Activated naive CD8-positive, alpha-beta T cell (primary cell): ENCODE results near the gene TECPR1.

Experiments used
- H3K27ac Mint-ChIP-seq: one replicate; pipeline ENCODE4 v1.8.0; 2021; ENCODE audit warnings: mixed read lengths
- H3K27me3 Mint-ChIP-seq: one replicate; pipeline ENCODE4 v1.8.0; 2021; ENCODE audit warnings: mixed read lengths
- H3K36me3 Mint-ChIP-seq: one replicate; pipeline ENCODE4 v1.8.0; 2021; ENCODE audit warnings: mixed read lengths
- H3K4me1 Mint-ChIP-seq: one replicate; pipeline ENCODE4 v1.8.0; 2021; ENCODE audit warnings: low read depth, mixed read lengths
- H3K4me3 Mint-ChIP-seq: one replicate; pipeline ENCODE4 v1.8.0; 2021; ENCODE audit warnings: mild to moderate bottlenecking, mixed read lengths
- H3K9me3 Mint-ChIP-seq: one replicate; pipeline ENCODE4 v1.8.0; 2021; ENCODE audit warnings: low read depth, mixed read lengths

Gene TECPR1

DNA sequence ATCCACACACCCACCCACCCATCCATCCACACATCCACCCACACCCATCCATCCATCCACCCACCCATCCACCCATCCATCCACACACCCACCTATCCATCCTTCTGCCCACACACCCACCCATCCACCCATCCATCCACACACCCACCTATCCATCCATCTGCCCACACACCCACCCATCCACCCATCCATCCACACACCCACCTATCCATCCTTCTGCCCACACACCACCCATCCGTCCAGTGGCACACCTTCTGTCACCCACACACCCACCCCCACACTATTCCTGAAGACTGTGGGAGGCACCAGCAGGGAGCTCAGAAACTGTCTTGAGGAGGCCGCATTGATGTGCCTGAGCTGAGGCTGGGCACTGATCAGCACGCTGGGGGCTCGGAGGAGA is 9.1 kb downstream of the TECPR1 start:
- Mint-ChIP-seq H3K9me3 (no peaks in the 10 kb centered on the region), H3K4me3 (no peak overlapping the region), H3K4me1 (peaks cover 6% of the 10 kb centered on the region), H3K36me3 (no peaks in the 10 kb centered on the region), H3K27ac (no peak overlapping the region), H3K27me3 (no peaks in the 10 kb centered on the region)

- H3K4me3 Mint-ChIP-seq, result no peak overlapping the region
- H3K4me1 Mint-ChIP-seq, result peaks cover 3% of the 10 kb centered on the region
- no peaks in the 10 kb centered on the region for H3K27me3 Mint-ChIP-seq
- no peaks in the 10 kb centered on the region for H3K36me3 Mint-ChIP-seq
- H3K9me3 Mint-ChIP-seq, result no peaks in the 10 kb centered on the region
- H3K27ac Mint-ChIP-seq, result no peak overlapping the region
Observed at GRCh38 chr7:98242342-98242741, 9.7 kb downstream of the TECPR1 start.

GRCh38 chr7:98241674-98242241 is 10.3 kb downstream of the TECPR1 start:
- Mint-ChIP-seq H3K27me3 (no peaks in the 10 kb centered on the region), H3K36me3 (no peaks in the 10 kb centered on the region), H3K4me1 (no peaks in the 10 kb centered on the region), H3K9me3 (no peaks in the 10 kb centered on the region), H3K4me3 (no peak overlapping the region), H3K27ac (no peak overlapping the region)

DNA sequence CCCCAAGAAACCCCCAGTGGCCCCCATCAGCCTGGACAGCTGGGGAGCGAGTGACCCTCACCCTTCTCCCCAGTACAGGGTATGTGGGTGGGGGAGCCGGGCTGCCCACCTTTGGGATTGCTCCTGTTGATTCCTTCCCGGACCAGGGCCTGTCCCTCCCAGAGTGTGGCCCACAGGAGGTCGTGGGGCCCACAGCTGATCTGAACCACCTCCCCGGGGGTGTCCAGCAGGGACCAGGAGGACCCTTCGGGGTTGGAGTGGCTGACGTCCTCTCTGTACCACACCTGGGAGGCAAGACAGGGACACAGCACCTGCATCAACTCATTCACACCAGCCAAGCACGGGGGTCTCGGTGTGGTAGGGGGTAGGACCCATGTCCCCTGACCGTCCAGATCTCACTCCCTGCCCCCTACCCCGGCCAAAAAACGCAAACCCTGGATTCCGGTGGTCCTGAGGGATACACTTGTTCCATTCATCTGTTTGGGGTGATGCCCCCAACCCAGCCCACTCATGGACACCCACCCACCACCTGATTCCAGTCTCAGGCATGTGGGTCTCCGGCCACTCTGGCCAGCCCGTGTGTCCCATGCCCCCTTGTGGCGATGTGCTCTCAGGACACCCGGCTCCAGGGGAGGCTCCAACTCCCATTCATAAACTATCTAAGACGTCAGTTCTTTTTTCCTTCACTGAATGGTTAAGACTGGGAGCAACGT is 10.9 kb downstream of the TECPR1 start:
- Mint-ChIP-seq H3K27me3 (no peaks in the 10 kb centered on the region), H3K27ac (no peak overlapping the region)

GRCh38 chr7:98238976-98239375 is 13.1 kb downstream of the TECPR1 start:
- no peak overlapping the region for H3K27ac Mint-ChIP-seq
- no peaks in the 10 kb centered on the region for H3K27me3 Mint-ChIP-seq
- no peaks in the 10 kb centered on the region for H3K9me3 Mint-ChIP-seq
- H3K4me1 Mint-ChIP-seq, result no peaks in the 10 kb centered on the region
- no peak overlapping the region for H3K4me3 Mint-ChIP-seq
- H3K36me3 Mint-ChIP-seq, result no peaks in the 10 kb centered on the region

More for the DNA sequence above, 10.9 kb downstream of the TECPR1 start:
- Mint-ChIP-seq H3K36me3 (no peaks in the 10 kb centered on the region), H3K4me3 (no peak overlapping the region), H3K9me3 (no peaks in the 10 kb centered on the region), H3K4me1 (no peaks in the 10 kb centered on the region)

- Mint-ChIP-seq H3K4me3 (no peak overlapping the region), H3K36me3 (no peaks in the 10 kb centered on the region), H3K9me3 (no peaks in the 10 kb centered on the region), H3K4me1 (no peaks in the 10 kb centered on the region), H3K27me3 (no peaks in the 10 kb centered on the region), H3K27ac (no peak overlapping the region)
Observed at GRCh38 chr7:98238076-98238475, 14.0 kb downstream of the TECPR1 start.

DNA sequence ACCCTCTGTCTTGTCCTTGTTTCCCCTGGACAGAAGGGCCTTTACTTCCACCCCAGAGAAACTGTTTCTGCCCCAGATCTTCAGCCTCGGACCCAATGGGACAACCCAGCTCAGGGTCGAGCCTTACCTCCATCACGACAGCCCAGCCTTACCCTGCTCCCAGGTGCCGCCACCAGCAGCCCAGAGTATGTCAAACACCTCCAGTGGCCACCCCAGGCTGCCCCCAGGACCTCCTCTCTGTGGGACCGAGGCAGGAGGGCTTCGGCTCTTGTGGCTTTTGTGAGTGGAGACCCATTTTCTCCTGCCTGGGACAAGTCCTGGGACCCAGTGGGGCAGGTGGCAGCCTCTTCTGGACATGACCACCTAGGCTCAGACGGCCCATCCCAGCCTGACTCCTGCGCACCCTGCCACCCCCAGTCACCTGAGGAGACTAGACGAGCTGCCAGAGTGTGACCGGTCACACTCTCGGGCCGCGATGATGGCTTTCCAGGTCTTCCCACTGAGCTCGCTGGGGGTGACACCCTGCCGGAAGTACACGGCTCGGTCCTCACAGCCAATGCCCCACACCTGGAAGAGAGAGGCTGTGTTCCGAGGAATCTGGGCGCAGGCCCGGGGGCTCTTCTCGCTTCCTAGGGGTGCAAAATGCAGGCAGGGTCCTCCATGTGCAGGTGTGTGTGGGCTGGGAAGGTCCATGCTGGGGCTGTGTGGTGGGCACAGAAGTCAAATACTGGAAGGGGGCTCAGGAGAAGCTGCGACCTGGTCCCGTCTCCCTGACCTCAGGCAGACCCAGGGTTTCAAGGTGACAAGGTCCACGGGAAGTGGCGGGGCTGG is 15.5 kb downstream of the TECPR1 start:
- Mint-ChIP-seq H3K27me3 (no peaks in the 10 kb centered on the region), H3K9me3 (no peaks in the 10 kb centered on the region), H3K27ac (no peak overlapping the region)

GRCh38 chr7:98235901-98236300 is 16.1 kb downstream of the TECPR1 start:
- no peak overlapping the region for H3K4me3 Mint-ChIP-seq
- H3K27me3 Mint-ChIP-seq, result no peaks in the 10 kb centered on the region
- H3K4me1 Mint-ChIP-seq, result no peaks in the 10 kb centered on the region
- H3K9me3 Mint-ChIP-seq, result no peaks in the 10 kb centered on the region
- no peak overlapping the region for H3K27ac Mint-ChIP-seq
- H3K36me3 Mint-ChIP-seq, result no peaks in the 10 kb centered on the region

More for the DNA sequence above, 15.5 kb downstream of the TECPR1 start:
- no peaks in the 10 kb centered on the region for H3K4me1 Mint-ChIP-seq
- no peaks in the 10 kb centered on the region for H3K36me3 Mint-ChIP-seq
- H3K4me3 Mint-ChIP-seq, result no peak overlapping the region

DNA sequence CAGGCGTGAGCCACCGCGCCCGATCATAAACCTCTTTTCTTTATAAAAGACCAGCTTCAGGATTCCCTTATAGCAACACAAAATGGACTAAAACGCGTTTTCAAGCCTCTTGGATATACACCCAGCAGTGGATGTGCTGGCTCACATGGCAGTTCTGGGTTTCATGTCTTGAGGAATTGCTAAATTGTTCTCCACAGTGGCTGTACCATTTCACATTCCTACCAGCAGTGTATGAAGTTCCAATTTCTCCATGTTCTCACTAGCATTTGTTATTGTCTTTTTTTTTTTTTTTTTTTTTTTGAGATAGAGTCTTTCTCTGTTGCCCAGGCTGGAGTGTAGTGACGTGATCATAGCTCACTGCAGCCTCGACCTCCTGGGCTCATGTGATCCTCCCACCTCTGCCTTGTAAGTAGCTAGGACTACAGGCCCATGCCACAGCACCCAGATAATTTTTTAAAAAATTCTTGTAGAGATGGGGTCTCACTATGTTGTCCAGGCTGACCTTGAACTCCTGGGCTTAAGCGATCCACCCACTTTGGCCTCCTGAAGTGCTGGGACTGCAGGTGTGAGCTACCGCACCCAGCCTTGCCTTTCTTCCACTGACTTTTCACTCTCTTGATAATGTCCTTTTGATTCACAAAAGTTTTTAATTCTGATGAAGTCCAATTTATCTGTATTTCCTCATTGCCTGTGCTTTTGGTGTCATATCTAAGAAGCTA is 17.4 kb downstream of the TECPR1 start:
- no peaks in the 10 kb centered on the region for H3K27me3 Mint-ChIP-seq
- no peaks in the 10 kb centered on the region for H3K9me3 Mint-ChIP-seq
- no peaks in the 10 kb centered on the region for H3K36me3 Mint-ChIP-seq
- no peaks in the 10 kb centered on the region for H3K4me1 Mint-ChIP-seq
- no peak overlapping the region for H3K27ac Mint-ChIP-seq
- H3K4me3 Mint-ChIP-seq, result no peak overlapping the region

DNA sequence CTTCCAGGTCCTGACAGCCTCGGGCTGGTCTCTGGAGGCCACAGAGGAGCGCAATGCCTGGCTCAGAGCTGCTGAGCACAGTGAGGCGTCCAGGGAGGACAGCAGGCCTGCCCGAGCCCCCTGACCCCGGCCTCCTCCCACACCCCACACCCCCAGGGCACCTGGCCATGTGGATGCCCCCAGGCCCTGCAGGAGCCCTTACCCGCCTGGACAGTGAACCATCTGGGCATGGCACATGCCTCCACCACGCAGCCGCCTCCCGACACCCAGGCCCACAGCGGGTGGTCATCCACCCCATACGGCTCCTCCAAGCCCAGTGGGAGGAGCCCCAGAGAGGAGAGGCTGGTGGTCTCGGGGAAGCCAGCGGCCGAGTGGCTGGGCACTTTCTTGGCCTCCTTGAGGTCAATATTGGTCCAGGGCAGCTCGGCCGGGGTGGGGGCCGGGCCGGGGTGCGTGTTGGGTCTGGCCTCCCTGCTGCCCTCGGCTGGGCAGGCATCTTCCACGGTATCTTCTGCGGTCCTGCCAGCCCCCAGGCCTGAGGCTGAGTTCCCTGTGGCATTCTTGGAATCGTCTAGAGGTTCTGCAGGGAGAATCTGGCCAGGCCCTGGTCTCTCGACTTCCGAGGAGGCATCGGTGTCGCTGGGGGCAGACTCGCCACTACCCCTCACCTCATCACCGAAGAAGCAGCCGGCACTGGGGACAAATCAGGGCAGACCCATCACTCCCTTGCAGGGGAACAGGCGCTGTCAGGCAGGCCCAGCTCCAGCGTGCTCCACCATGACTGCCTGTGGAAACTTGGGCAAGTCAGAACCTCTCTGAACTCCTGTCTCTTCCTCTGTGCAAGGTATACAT is 18.6 kb downstream of the TECPR1 start:
- Mint-ChIP-seq H3K4me1 (no peaks in the 10 kb centered on the region), H3K27me3 (no peaks in the 10 kb centered on the region), H3K36me3 (no peaks in the 10 kb centered on the region), H3K9me3 (no peaks in the 10 kb centered on the region), H3K4me3 (no peak overlapping the region), H3K27ac (no peak overlapping the region)

DNA sequence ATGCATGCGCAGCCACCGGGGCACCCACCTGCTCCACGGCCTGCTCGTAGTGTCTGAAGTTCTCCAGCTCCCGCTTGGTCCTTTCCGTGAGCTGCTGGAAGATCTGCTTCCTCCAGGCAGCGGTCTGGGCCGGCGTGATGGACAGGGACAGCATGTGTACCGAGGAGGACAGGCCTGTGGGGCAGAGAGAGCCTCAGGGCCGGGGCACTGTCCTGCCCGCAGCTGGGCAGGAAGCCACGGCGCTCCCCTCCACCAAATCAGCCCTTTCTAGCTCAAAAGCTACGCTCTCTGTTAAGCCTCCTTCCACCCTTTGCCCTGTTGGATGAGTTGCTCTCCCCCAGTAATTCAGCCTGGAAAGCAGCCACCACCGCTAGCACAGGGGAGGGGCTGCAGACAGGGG is 19.2 kb downstream of the TECPR1 start:
- H3K4me3 Mint-ChIP-seq, result no peak overlapping the region
- H3K36me3 Mint-ChIP-seq, result no peaks in the 10 kb centered on the region
- no peak overlapping the region for H3K27ac Mint-ChIP-seq
- H3K27me3 Mint-ChIP-seq, result no peaks in the 10 kb centered on the region
- no peaks in the 10 kb centered on the region for H3K4me1 Mint-ChIP-seq
- no peaks in the 10 kb centered on the region for H3K9me3 Mint-ChIP-seq

DNA sequence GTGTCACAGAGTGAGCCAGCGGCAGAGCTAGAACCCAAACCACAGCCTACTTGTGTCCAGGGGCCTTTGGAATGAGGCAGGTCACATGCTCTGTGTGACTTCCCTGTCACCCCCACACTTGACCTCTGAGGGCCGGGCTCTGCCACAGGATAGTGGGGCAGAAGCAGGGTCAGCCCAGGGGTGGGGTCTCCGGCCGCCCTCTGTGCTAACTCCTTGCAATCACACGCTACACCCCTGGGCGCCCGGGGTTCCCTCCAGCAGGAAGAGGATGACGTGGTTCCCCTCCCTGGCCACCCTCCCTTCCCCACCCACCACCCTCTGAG is 19.8 kb downstream of the TECPR1 start:
- Mint-ChIP-seq H3K4me3 (no peak overlapping the region), H3K27ac (no peak overlapping the region), H3K36me3 (no peaks in the 10 kb centered on the region), H3K4me1 (no peaks in the 10 kb centered on the region), H3K9me3 (no peaks in the 10 kb centered on the region), H3K27me3 (no peaks in the 10 kb centered on the region)

DNA sequence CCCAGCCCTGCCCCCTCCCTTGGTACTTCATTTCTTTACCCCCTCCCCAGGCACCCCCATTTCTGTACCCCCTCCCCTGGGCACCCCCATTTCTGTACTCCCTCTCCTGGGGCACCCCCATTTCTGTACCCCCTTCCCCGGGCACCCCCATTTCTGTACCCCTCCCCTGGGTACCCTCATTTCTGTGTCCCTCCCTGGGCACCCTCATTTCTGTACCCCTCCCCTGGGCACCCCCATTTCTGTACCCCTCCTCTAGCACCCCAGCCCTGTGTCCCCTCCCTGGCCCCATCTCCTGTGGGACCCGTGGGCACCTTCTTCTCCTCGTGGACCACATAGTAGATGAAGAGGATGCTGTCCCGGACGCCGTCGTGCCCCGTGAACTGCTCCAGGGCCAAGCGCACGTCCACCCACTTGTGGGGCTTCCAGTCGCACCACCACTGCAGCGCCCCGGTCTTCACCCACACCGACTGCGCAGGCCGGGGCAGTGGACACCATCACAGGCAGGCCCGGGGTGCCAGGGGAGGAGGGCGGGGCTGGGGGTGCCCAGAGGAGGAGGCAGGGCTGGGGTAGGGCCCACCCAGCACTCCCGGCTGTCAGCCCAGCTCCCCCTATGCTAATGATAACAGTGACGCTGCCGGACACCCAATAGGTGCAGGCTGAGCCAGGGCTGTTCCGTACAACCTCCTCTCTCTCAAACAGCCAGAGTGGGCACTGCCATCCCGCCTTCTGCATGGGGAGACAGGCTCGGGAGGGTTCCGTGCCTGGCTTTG is 20.4 kb downstream of the TECPR1 start:
- H3K9me3 Mint-ChIP-seq, result no peaks in the 10 kb centered on the region
- no peak overlapping the region for H3K4me3 Mint-ChIP-seq
- H3K36me3 Mint-ChIP-seq, result no peaks in the 10 kb centered on the region
- no peaks in the 10 kb centered on the region for H3K4me1 Mint-ChIP-seq
- no peak overlapping the region for H3K27ac Mint-ChIP-seq
- H3K27me3 Mint-ChIP-seq, result no peaks in the 10 kb centered on the region
